ENCODE measurements around the gene CPEB4. TPM values are rescaled to one million over a fixed set of nuclear protein-coding genes. Genes with fewer than 3 reads are reported as not detected.
A peak's percentile ranks its signal among the peaks of the same experiment; 100 is the strongest.

The CPEB4 gene
- total and polyA plus RNA-seq, 9 of the 15 experiments (the other 6 are each of a cell fraction or from before 2014, with no cell fraction given), result 7.4 to 21.3 (median 12.4) TPM

GRCh38 chr5:173915310-173916014 is 27.3 kb downstream of the CPEB4 start:
- no peak overlapping the region for H3K4me3 ChIP-seq
- FAIRE-seq (peak; percentile 19), DNase-seq (ENCODE audit: extremely low read depth in 1 of 4, low spot score in 3 of 4) (peak in 2 of 4 experiments; percentile 32 to 56), ATAC-seq (peak; percentile 7)
- peaks cover 0 to 22% of the 10 kb centered on the region in 2 experiments; a peak in 2 of 5 replicates for H3K4me1 ChIP-seq (replicated peaks in 1 of 2; ENCODE audit: control insufficient read depth in 2 of 2, insufficient read depth in 2 of 2, low read length in 2 of 2)
- peak overlapping the region; percentile 36; the same call in 1 of the 2 replicates for H2AFZ ChIP-seq (ENCODE audit: low read depth, low read length)
- H3K9me1 ChIP-seq (ENCODE audit: control insufficient read depth, insufficient read depth, low read length), result no peaks in the 10 kb centered on the region
- no peaks in the 10 kb centered on the region for H3K27me3 ChIP-seq (ENCODE audit: control insufficient read depth in 2 of 2, insufficient read depth in 2 of 2, low read length in 2 of 2)
- no TSS peak for BruUV-seq (replicated peaks)
- H3K36me3 ChIP-seq (ENCODE audit: control insufficient read depth, insufficient read depth, low read length), result peaks cover 26% of the 10 kb centered on the region
- WGBS (ENCODE audit: insufficient coverage, low coverage, missing lambda C conversion rate), result 20% methylated on average over 7 of the region's 7 CpGs
- peak overlapping the region; percentile 43; the same call in 1 of the 2 replicates for H3K4me2 ChIP-seq (ENCODE audit: insufficient read depth, low read length)
- peaks cover 61% of the 10 kb centered on the region for H3K79me2 ChIP-seq (ENCODE audit: control insufficient read depth, insufficient read depth, low read length)
- CTCF ChIA-PET (ENCODE audit: low intra/inter-chr PET ratio), result no interaction called here
- no peaks in the 10 kb centered on the region for H3K9me3 ChIP-seq (replicated peaks; ENCODE audit: control insufficient read depth, insufficient read depth, low read depth, low read length)
- H3K9ac ChIP-seq (ENCODE audit: insufficient read depth in 1 of 2, low read depth in 2 of 2, low read length in 2 of 2), result peak overlapping the region in 1 of 2 experiments; percentile 18; a peak in 1 of 4 replicates
- POLR2A ChIA-PET, result interaction anchor here (0.7 to 1.5 kb wide), 7 partner anchors 9 to 167 kb away, joined by 3 to 8 read pairs (median 3); no protein-coding TSS in a partner anchor
- in situ Hi-C loops (cut with MboI), result no loop called here
- H3K27ac ChIP-seq (ENCODE audit: extremely low read depth, low read depth, low read length), result peak overlapping the region; percentile 55
- intact Hi-C loops (cut with micrococcal nuclease), result loop anchor here (2.0 kb wide), 1 partner anchor 25 kb away; no protein-coding TSS in a partner anchor
- H4K20me1 ChIP-seq (replicated peaks; ENCODE audit: control insufficient read depth, insufficient read depth, low read length), result no peaks in the 10 kb centered on the region; the same call in 1 of the 2 replicates
- 0 out of 2 replicates have a peak, but pooled peaks have one; percentile 25 for TF ChIP-seq ARID1B (IDR thresholded peaks at IDR 0.05)
- no peak for TF ChIP-seq CHD4 (IDR thresholded peaks at IDR 0.05; ENCODE audit: insufficient read depth, insufficient replicate concordance, low read depth, low read length, poor library complexity, severe bottlenecking)
- TF ChIP-seq ZNF134 (CRISPR knock-in tag; conservative IDR thresholded peaks at IDR 0.05), result no peak
- TF ChIP-seq, protein P1, sequence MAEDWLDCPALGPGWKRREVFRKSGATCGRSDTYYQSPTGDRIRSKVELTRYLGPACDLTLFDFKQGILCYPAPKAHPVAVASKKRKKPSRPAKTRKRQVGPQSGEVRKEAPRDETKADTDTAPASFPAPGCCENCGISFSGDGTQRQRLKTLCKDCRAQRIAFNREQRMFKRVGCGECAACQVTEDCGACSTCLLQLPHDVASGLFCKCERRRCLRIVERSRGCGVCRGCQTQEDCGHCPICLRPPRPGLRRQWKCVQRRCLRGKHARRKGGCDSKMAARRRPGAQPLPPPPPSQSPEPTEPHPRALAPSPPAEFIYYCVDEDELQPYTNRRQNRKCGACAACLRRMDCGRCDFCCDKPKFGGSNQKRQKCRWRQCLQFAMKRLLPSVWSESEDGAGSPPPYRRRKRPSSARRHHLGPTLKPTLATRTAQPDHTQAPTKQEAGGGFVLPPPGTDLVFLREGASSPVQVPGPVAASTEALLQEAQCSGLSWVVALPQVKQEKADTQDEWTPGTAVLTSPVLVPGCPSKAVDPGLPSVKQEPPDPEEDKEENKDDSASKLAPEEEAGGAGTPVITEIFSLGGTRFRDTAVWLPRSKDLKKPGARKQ (CRISPR knock-in tag; IDR thresholded peaks at IDR 0.05), result 0 out of 2 replicates have a peak, but pooled peaks have one; percentile 33
- no peak for TF ChIP-seq PKNOX1 (IDR thresholded peaks at IDR 0.05)
- 0 out of 2 replicates have a peak, but pooled peaks have one; percentile 32 for TF ChIP-seq MEF2D (tag; conservative IDR thresholded peaks at IDR 0.05; ENCODE audit: low read depth)
- TF ChIP-seq FUS (optimal IDR thresholded peaks at IDR 0.05; ENCODE audit: low read depth, low read length), result no peak
- no peak for TF ChIP-seq ZNF609 (CRISPR knock-in tag; IDR thresholded peaks at IDR 0.05; ENCODE audit: borderline replicate concordance)
- no peak for TF ChIP-seq NCOA4 (IDR thresholded peaks at IDR 0.05; ENCODE audit: partially characterized antibody)
- TF ChIP-seq RBFOX2 (IDR thresholded peaks at IDR 0.05; ENCODE audit: low read depth, low read length), result no peak
- TF ChIP-seq BRD9 (IDR thresholded peaks at IDR 0.05; ENCODE audit: low read depth, partially characterized antibody), result no peak
- TF ChIP-seq SMARCA5 (IDR thresholded peaks at IDR 0.05), result no peak
- TF ChIP-seq CBFA2T3 (IDR thresholded peaks at IDR 0.05), result peak; percentile 26; the same call in 1 of the 2 replicates
